Activated CD8-positive, alpha-beta T cell treated with anti-CD3 and anti-CD28 coated beads for 36 hours (primary cell): ENCODE data around the gene SKI. TPM values are rescaled to one million over a fixed set of nuclear protein-coding genes. Genes with fewer than 3 reads are reported as not detected.

Source experiments
- ATAC-seq: fragments of 200-7000 bp; cut with Tn5 transposase; one replicate; pipeline ENCODE4 v1.10.0; 2021; ENCODE audit warnings: mild to moderate bottlenecking, moderate library complexity
- CTCF ChIA-PET: fragments of 350-600 bp; sonication (Branson Sonifier 250); formaldehyde crosslinking; loops from one replicate; lab custom pipeline; 2021; ENCODE audit warnings: antibody characterized with exemption; lab: Charles Lee
- POLR2A ChIA-PET: fragments of 350-600 bp; sonication (Branson Sonifier 250); formaldehyde crosslinking; loops from one replicate; lab custom pipeline; 2021; ENCODE audit warnings: antibody characterized with exemption; lab: Charles Lee
- DNase-seq: peaks from one replicate; pipeline ENCODE4 v3.0.0-alpha.2; 2020
- H3K27ac Mint-ChIP-seq: one replicate; pipeline ENCODE4 v1.8.0; 2021; ENCODE audit warnings: mild to moderate bottlenecking, mixed read lengths
- H3K27me3 Mint-ChIP-seq: one replicate; pipeline ENCODE4 v1.8.0; 2021; ENCODE audit warnings: mixed read lengths
- H3K36me3 Mint-ChIP-seq: one replicate; pipeline ENCODE4 v1.8.0; 2021; ENCODE audit warnings: low read depth, mixed read lengths
- H3K4me1 Mint-ChIP-seq: one replicate; pipeline ENCODE4 v1.8.0; 2021; ENCODE audit warnings: low read depth, mixed read lengths
- H3K4me3 Mint-ChIP-seq: one replicate; pipeline ENCODE4 v1.8.0; 2021; ENCODE audit warnings: mild to moderate bottlenecking, moderate library complexity, mixed read lengths
- H3K9me3 Mint-ChIP-seq: one replicate; pipeline ENCODE4 v1.8.0; 2021; ENCODE audit warnings: mixed read lengths
- CTCF ChIP-seq: fragments of 200-600 bp; IDR thresholded peaks from one replicate; pipeline ENCODE4 v1.8.0; 2022; ENCODE audit warnings: antibody characterized with exemption, mild to moderate bottlenecking
- intact Hi-C: fragments of 100-400 bp; cut with micrococcal nuclease; formaldehyde crosslinking; loops from one replicate; pipeline ENCODE4 v1.10.0; 2022
- total RNA-seq, 2 experiments: library from RNA; stranded (reverse); gene quantifications; one replicate each; pipeline ENCODE4 v1.2.3, GENCODE V29; 2021

SKI gene
- total RNA-seq, 2 experiments from 2014 or later, result 27.5 to 28.3 TPM

- ATAC-seq (no peak), DNase-seq (no peak)
- Mint-ChIP-seq H3K27ac (no peak overlapping the region), H3K36me3 (no peaks in the 10 kb centered on the region), H3K4me3 (no peak overlapping the region), H3K27me3 (no peaks in the 10 kb centered on the region), H3K9me3 (no peaks in the 10 kb centered on the region), H3K4me1 (no peaks in the 10 kb centered on the region)
- ChIA-PET POLR2A (no interaction called here), CTCF (interaction anchor here (1.5 kb wide), 1 partner anchor 48 kb away, joined by 3 read pairs; no protein-coding TSS in a partner anchor)
- no peak for TF ChIP-seq CTCF
- intact Hi-C loops, result no loop called here
Measured at GRCh38 chr1:2334366-2334765, 106.2 kb downstream of the SKI start.

- intact Hi-C loops, result no loop called here
- no peak overlapping the region for H3K4me3 Mint-ChIP-seq
- H3K4me1 Mint-ChIP-seq, result no peaks in the 10 kb centered on the region
- no peak overlapping the region for H3K27ac Mint-ChIP-seq
- POLR2A ChIA-PET, result no interaction called here
- DNase-seq (no peak), ATAC-seq (no peak)
- CTCF ChIA-PET, result no interaction called here
- no peaks in the 10 kb centered on the region for H3K36me3 Mint-ChIP-seq
- H3K9me3 Mint-ChIP-seq, result no peaks in the 10 kb centered on the region
- H3K27me3 Mint-ChIP-seq, result no peaks in the 10 kb centered on the region
- TF ChIP-seq CTCF, result no peak
Measured at GRCh38 chr1:2334883-2335534, 106.9 kb downstream of the SKI start.

GRCh38 chr1:2335721-2336455 lies 107.8 kb downstream of the SKI start:
- H3K9me3 Mint-ChIP-seq, result no peaks in the 10 kb centered on the region
- no peak for TF ChIP-seq CTCF
- no peak overlapping the region for H3K4me3 Mint-ChIP-seq
- no peak for DNase-seq
- no peak overlapping the region for H3K27ac Mint-ChIP-seq
- ChIA-PET CTCF (interaction anchor here (1.1 kb wide), 1 partner anchor 141 kb away, joined by 3 read pairs; the partner anchor contains the start of gene FAAP20), POLR2A (no interaction called here)
- ATAC-seq, result no peak
- no peaks in the 10 kb centered on the region for H3K27me3 Mint-ChIP-seq
- H3K36me3 Mint-ChIP-seq, result no peaks in the 10 kb centered on the region
- no peaks in the 10 kb centered on the region for H3K4me1 Mint-ChIP-seq
- intact Hi-C loops, result no loop called here

- H3K9me3 Mint-ChIP-seq, result no peaks in the 10 kb centered on the region
- ATAC-seq (no peak), DNase-seq (no peak)
- no peaks in the 10 kb centered on the region for H3K4me1 Mint-ChIP-seq
- no peaks in the 10 kb centered on the region for H3K36me3 Mint-ChIP-seq
- ChIA-PET CTCF (interaction anchor here (1.1 kb wide), 1 partner anchor 142 kb away, joined by 3 read pairs; the partner anchor contains the start of gene FAAP20), POLR2A (no interaction called here)
- H3K27me3 Mint-ChIP-seq, result no peaks in the 10 kb centered on the region
- no peak for TF ChIP-seq CTCF
- H3K27ac Mint-ChIP-seq, result no peak overlapping the region
- no peak overlapping the region for H3K4me3 Mint-ChIP-seq
- intact Hi-C loops, result no loop called here
Measured at GRCh38 chr1:2336499-2336898, 108.4 kb downstream of the SKI start.

GRCh38 chr1:2337081-2337480 lies 109.0 kb downstream of the SKI start:
- H3K9me3 Mint-ChIP-seq, result no peaks in the 10 kb centered on the region
- H3K4me1 Mint-ChIP-seq, result no peaks in the 10 kb centered on the region
- no peak for TF ChIP-seq CTCF
- DNase-seq, result no peak
- H3K36me3 Mint-ChIP-seq, result no peaks in the 10 kb centered on the region
- H3K4me3 Mint-ChIP-seq, result no peak overlapping the region
- H3K27ac Mint-ChIP-seq, result no peak overlapping the region
- intact Hi-C loops, result no loop called here
- no peak for ATAC-seq
- POLR2A ChIA-PET, result no interaction called here
- CTCF ChIA-PET, result interaction anchor here (1.1 kb wide), 1 partner anchor 142 kb away, joined by 3 read pairs; the partner anchor contains the start of gene FAAP20
- H3K27me3 Mint-ChIP-seq, result no peaks in the 10 kb centered on the region
